NT2/D1 (cell line): ENCODE data around the gene HSP90AB1.

Experiments used
- SUZ12 ChIP-seq: IDR thresholded peaks from 2 replicates; pipeline ENCODE4 v1.6.1; 2011; ENCODE audit not compliant: insufficient read length, insufficient read depth; ENCODE audit errors: extremely low read depth
- YY1 ChIP-seq: IDR thresholded peaks from 2 replicates; pipeline ENCODE4 v1.6.1; 2011; ENCODE audit not compliant: insufficient read length, insufficient read depth
- ZNF274 ChIP-seq: IDR thresholded peaks from 2 replicates; pipeline ENCODE4 v1.6.1; 2011; ENCODE audit warnings: mild to moderate bottlenecking, low read depth, low read length

DNA sequence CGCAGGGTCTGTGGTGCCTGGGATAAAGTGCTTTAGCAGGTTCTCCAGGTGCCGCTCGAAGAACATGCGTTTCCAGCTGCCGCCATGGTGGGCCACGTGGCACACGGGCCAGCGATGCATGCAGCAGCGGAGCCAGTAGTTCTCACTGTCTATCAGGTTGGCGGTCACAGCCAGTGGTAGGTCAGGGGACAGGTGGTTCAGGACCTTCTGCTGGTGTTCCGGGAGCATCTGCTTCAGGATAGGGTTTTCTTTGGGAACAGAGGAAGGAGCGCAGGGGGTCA, 39.3 kb downstream of the HSP90AB1 start:
- TF ChIP-seq YY1: no peak
- no peak for TF ChIP-seq ZNF274
- no peak for TF ChIP-seq SUZ12
